Measurements from ENCODE around the gene MMP17. TPM values are rescaled to one million over a fixed set of nuclear protein-coding genes. Genes with fewer than 3 reads are reported as not detected.
"Not testable (repeated sequence)": the region's sequence is repeated elsewhere in the genome, so short reads cannot be mapped to it uniquely, and the experiment has no call there.

The MMP17 gene
- total RNA-seq, 1 experiment from 2014 or later, result 36.1 TPM

DNA sequence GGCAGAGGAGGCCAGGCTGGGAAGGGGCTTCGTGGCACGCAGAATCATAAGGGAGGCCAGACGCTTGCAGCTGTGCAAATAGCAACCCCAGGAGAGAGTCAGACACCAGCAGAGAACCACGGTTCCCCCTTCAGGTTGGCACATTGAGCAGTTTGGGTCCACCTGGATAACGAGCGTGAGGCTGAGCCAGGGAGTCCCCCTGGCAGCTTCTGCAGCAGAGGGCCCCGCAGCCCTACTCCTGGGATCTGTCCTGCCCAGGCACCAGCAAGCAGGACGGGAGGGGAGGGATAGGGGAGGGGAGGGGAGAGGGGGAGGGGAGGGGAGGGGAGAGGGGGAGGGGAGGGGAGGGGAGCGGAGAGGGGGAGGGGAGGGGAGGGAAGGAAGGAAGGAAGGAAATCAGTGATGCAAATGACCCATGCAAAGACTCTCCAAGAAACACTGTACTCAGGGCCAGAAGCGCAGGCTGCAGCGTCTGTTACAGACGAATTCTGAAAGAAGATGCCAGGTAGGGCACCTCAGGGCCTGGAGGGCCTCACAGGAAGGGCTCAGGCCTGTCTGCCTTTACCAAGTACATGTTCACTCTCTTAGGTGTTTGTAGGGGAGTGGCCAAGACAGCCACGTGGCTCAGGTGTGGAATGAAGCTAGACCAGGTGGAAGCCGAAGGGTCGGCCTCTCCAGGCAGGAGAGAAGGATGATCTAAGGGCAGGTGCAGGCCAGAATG, 32.3 kb upstream of the MMP17 start:
- no peaks in the 10 kb centered on the region for H3K27me3 ChIP-seq (ENCODE audit: control insufficient read depth, insufficient read depth, low read length)
- no peak overlapping the region for H3K4me3 ChIP-seq (ENCODE audit: insufficient read depth, low read depth, low read length)
- H3K36me3 ChIP-seq (replicated peaks; ENCODE audit: control insufficient read depth, insufficient read depth, low read length), result peaks cover 4% of the 10 kb centered on the region
- peak; percentile 86 for DNase-seq

DNA sequence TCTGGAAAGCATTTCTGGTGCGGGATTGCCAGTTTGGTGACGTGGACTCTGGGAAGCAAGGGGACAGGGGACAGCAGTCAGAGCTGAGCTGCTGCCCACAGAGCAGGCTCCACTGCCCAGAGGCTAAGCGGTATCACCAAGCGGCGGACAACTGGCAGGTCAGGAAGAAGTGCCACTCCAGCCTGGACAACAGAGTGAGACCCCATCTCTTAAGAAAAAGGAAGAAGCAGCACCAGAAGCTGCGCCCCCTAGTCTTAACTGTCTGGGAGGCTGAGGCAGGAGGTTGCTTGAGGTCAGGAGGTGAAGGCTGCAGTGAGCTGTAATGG, 31.8 kb upstream of the MMP17 start:
- no peaks in the 10 kb centered on the region for H3K27me3 ChIP-seq (ENCODE audit: control insufficient read depth, insufficient read depth, low read length)
- DNase-seq, result no peak
- H3K4me3 ChIP-seq (ENCODE audit: insufficient read depth, low read depth, low read length), result no peak overlapping the region
- peaks cover 4% of the 10 kb centered on the region for H3K36me3 ChIP-seq (replicated peaks; ENCODE audit: control insufficient read depth, insufficient read depth, low read length)

DNA sequence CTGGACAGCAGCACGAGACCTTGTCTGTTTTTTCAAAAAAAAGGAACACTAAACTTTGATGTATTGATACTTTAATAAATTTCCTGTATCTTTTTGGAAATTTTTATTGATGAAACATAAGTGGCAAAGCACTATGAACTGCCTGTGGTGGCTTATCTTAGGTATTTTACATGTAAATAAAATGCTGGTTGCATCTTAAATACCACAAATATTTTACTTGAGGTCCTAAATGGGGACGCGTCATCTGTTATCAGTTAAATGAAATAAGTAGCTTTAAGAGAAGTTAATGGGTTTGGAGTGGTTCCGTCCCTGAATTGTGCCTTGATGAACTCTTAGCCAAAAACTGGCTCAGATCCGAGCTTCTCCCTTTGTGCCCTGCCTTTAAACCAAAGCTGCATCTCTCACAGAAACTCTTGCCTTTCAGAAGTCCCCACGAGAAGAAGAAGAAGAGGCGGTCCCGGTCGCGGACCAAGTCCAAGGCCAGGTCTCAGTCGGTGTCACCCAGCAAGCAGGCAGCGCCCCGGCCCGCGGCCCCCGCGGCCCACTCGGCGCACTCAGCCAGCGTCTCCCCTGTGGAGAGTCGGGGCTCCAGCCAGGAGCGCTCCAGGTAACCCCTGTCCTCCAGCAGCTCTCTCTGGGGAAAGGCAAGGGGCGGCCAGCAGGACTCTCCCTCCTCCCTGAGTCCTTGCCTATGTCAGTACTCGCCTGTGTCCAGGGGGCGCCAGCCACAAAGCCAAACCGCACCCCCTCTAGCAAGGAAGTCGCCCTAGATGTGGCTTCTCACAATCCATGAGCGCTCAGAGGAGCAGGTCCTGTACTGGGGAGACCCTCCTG, 31.2 kb upstream of the MMP17 start:
- DNase-seq, result peak; percentile 85
- H3K27me3 ChIP-seq (ENCODE audit: control insufficient read depth, insufficient read depth, low read length), result no peaks in the 10 kb centered on the region
- peaks cover 4% of the 10 kb centered on the region for H3K36me3 ChIP-seq (replicated peaks; ENCODE audit: control insufficient read depth, insufficient read depth, low read length)
- H3K4me3 ChIP-seq (ENCODE audit: insufficient read depth, low read depth, low read length), result no peak overlapping the region

DNA sequence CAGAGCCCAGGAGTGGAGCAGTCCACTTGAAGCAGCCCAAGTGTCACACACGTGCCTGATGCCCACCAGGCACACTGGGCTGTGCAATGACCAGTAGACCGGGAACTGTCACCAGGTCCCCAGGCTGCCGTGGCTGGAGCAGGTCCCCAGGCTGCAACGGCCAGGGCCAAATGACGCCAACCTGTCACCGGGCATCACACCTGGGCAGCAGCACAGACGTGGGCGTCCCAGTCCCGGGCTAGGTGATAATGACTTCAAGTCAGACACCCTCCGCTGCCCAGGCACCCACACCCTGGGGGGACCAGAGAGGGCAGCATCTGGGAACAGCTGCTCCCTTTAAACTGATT, 30.6 kb upstream of the MMP17 start:
- Histone ChIP-seq H3K27me3 (ENCODE audit: control insufficient read depth, insufficient read depth, low read length) (no peaks in the 10 kb centered on the region), H3K4me3 (ENCODE audit: insufficient read depth, low read depth, low read length) (no peak overlapping the region), H3K36me3 (replicated peaks; ENCODE audit: control insufficient read depth, insufficient read depth, low read length) (peaks cover 4% of the 10 kb centered on the region)
- DNase-seq, result no peak

DNA sequence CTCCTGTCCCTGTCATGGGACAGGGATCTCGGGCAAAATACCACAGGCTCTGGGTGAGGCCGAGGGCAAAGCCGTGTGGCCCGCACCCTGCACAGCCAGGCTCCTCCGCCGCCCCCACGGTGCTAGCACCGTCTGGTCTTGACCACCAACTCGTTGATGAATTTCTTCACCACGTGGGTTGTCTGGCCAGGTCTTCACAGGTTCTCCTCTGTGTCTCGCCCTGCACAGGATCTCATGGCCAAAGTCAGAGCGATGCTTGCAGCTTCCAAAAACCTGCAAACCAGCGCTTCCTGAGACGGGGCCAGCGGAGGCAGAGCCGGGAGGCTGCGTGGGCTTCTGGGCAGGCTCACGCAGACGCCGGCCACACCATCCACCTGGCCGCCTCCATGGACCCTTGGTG, 29.0 kb upstream of the MMP17 start:
- peaks cover 4% of the 10 kb centered on the region for H3K36me3 ChIP-seq (replicated peaks; ENCODE audit: control insufficient read depth, insufficient read depth, low read length)
- H3K27me3 ChIP-seq (ENCODE audit: control insufficient read depth, insufficient read depth, low read length), result no peaks in the 10 kb centered on the region
- DNase-seq, result no peak

DNA sequence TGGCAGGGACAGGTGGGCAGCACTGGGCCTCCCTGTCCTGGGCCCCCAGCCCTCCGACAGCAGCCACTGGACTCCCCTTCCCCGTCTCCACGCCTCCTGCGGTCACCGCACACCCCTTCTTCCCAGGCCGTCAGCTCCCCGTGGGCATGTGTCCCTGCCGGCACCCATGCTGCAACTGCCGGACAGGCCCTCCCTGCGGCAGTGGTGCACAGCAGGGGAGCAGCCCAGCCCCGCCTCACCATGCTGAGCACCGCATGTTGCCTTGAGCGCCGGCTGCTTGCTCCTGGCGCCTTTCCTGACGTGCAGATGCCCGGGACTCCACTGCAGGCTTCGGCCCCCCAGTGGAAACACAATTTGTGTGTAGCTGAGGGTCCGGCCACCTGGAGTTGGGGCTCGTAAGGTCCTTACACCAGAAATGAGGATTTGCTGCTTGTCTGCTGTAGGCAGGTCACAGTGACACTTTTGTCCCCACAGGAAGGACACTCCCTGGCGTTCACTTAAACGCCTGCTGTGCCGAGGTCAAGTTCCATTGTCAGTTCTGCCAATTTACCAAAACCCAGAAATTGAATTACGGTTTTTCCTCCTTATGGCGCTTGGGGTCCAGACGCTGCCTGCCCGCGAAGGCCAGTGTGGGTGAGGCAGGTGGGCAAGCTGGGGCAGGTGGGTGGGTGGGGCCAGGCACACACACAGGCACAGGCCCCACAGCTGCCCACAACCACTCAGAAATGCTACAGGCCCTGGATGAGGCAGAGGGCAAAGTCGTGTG, 28.2 kb upstream of the MMP17 start:
- Histone ChIP-seq H3K27me3 (ENCODE audit: control insufficient read depth, insufficient read depth, low read length) (no peaks in the 10 kb centered on the region), H3K36me3 (replicated peaks; ENCODE audit: control insufficient read depth, insufficient read depth, low read length) (peaks cover 4% of the 10 kb centered on the region), H3K4me3 (ENCODE audit: insufficient read depth, low read depth, low read length) (no peak overlapping the region)
- DNase-seq, result peak; percentile 50

More for the DNA sequence above, 29.0 kb upstream of the MMP17 start:
- H3K4me3 ChIP-seq (ENCODE audit: insufficient read depth, low read depth, low read length), result no peak overlapping the region

DNA sequence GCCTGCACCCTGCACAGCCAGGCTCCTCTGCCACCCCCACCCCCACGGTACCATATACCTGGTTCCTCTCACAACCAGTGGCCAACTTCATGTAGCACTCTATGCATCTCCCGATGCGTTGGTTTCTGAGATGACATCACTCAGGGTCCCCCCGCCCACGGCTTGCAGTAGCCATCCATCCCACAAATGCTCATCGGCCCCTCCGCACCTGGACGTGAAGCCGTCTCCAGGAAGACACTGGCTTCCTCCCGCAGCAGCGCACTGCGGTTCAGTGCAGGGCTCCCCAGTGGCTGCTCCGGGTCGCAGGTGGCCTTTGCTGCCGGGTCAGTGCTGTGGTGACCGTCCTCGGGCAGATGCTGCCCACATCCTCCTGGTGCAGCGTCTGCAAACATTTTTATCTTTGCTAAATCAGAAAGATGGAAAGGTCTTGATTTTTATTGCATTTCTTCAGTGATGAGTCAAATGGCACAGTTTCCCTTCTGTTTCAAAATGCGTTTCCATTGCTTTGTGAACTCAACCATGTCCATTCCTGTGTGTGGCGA, 27.5 kb upstream of the MMP17 start:
- Histone ChIP-seq H3K36me3 (replicated peaks; ENCODE audit: control insufficient read depth, insufficient read depth, low read length) (peaks cover 4% of the 10 kb centered on the region), H3K4me3 (ENCODE audit: insufficient read depth, low read depth, low read length) (no peak overlapping the region), H3K27me3 (ENCODE audit: control insufficient read depth, insufficient read depth, low read length) (no peaks in the 10 kb centered on the region)
- no peak for DNase-seq

DNA sequence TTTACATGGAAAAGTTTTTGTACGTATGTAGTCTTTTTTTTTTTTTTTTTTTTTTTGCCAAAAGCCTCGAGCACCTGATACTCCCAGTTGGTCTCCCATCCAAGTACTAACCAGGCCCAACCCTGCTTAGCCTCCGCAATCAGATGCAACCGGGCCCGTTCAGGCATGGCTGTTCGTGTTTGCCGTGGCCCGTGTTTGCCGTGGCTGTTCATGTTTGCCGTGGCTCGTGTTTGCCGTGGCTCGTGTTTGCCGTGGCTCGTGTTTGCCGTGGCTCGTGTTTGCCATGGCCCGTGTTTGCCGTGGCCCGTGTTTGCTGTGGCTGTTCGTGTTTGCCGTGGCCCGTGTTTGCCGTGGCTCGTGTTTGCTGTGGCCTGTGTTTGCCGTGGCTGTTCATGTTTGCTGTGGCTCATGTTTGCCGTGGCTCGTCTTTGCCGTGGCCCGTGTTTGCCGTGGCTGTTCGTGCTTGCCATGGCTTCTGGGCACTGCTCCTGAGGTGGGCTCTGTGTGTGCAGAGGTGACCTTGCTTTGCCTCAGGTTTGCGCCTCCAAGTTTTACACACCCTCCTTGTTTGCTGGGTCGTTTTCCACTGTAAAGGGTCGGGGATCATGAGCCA, 26.8 kb upstream of the MMP17 start:
- DNase-seq, result no peak
- no peak overlapping the region for H3K4me3 ChIP-seq (ENCODE audit: insufficient read depth, low read depth, low read length)
- peaks cover 4% of the 10 kb centered on the region for H3K36me3 ChIP-seq (replicated peaks; ENCODE audit: control insufficient read depth, insufficient read depth, low read length)
- H3K27me3 ChIP-seq (ENCODE audit: control insufficient read depth, insufficient read depth, low read length), result no peaks in the 10 kb centered on the region

DNA sequence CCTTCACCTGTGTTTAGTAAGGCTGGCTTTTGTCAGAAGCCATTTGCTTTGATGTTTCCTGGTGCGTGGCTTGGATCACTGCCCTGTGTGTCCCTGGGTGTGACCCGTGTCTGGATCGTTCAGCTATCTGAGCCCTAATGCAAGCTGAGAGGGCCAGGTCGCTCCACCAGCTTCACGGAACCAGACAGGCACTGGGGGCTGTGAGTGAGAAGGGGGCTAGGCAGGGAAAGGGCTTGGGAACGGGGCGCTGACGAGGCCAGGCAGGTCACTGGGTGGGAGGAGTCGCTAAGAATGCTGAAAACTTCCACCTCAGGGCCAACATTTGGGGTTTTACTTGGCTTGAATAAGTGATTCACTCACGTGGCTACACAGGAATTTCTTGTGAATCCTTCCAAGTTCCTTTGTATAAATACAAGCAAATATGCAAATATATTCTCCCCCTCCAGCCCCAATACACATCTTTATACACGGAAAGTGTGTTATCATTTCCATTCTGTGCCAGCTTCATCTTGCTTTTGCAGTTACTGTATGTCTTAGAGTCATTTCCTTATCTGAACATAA, 24.2 kb upstream of the MMP17 start:
- no peaks in the 10 kb centered on the region for H3K27me3 ChIP-seq (ENCODE audit: control insufficient read depth, insufficient read depth, low read length)
- no peak overlapping the region for H3K4me3 ChIP-seq (ENCODE audit: insufficient read depth, low read depth, low read length)
- no peak for DNase-seq
- peaks cover 2% of the 10 kb centered on the region; the same call in 1 of the 2 replicates for H3K36me3 ChIP-seq (replicated peaks; ENCODE audit: control insufficient read depth, insufficient read depth, low read length)

DNA sequence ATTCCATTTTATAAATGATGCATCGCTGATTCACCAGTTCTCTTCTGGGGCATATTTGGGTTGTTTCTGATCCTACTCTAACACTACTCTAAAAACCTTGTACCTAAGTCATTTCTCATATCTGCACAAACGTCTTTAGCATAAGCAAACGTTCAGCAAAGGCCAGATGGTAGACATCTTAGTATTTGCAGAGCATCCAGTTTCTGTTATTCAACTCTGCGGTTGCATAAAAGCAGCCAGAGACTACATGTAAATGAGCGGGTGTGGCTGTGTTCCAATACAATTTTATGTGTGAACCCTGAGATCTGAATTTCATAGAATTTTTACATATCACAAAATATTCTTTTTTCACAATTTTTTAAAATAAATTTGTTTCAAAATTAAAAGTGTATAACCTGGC, 22.8 kb upstream of the MMP17 start:
- Histone ChIP-seq H3K4me3 (ENCODE audit: insufficient read depth, low read depth, low read length) (no peak overlapping the region), H3K36me3 (replicated peaks; ENCODE audit: control insufficient read depth, insufficient read depth, low read length) (no peaks in the 10 kb centered on the region), H3K27me3 (ENCODE audit: control insufficient read depth, insufficient read depth, low read length) (no peaks in the 10 kb centered on the region)
- DNase-seq, result no peak

DNA sequence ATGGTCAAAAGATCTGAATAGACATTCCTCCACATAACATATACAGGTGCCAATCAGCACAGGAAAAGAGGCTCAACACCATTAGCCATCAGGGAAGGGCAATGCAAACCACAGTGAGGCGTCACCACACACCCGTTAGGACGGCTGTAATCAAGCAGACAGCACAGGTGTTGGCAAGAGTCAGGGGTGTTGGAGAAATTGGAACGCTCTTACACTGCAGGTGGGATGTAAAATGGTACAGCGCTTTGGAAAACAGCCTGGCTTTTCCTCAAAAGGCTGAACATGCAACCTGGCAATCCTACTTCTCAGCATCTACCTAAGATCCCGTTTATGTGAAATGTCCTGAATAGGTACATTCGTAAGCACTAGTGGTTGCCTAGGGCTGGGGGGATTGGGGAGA, 21.5 kb upstream of the MMP17 start:
- DNase-seq, result no peak
- Histone ChIP-seq H3K27me3 (ENCODE audit: control insufficient read depth, insufficient read depth, low read length) (no peaks in the 10 kb centered on the region), H3K4me3 (ENCODE audit: insufficient read depth, low read depth, low read length) (no peak overlapping the region), H3K36me3 (replicated peaks; ENCODE audit: control insufficient read depth, insufficient read depth, low read length) (no peaks in the 10 kb centered on the region)

DNA sequence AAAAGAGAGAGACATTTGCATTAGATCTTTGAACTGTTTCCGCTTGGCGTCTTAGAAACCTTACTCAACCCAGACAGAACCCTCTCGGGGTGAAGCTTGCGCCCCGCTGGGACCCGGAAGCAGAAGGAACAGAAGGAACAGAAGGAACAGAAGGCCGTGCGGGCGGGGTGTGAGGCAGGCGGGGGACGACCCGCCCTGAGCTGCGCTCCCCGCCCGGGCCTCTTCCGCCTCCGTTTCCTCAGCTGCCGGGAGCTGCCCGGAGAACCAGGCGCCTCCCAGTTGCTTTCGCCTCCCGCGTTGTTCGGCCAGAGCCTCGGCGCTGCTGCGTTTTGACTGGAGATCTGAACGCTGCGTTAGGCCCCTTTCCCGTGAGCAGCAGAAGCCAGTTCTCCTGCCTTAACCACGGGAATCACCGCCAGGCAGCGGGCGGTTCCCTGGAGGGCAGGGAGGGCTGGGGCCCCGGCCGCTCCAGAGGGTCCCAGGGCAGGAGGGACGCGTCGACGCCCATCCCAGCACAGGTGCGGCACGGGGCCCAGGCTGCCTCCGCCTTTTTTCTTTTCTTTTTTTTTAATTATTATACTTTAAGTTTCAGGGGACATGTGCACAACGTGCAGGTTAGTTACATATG, 19.3 kb upstream of the MMP17 start:
- DNase-seq, result peak; percentile 67

DNA sequence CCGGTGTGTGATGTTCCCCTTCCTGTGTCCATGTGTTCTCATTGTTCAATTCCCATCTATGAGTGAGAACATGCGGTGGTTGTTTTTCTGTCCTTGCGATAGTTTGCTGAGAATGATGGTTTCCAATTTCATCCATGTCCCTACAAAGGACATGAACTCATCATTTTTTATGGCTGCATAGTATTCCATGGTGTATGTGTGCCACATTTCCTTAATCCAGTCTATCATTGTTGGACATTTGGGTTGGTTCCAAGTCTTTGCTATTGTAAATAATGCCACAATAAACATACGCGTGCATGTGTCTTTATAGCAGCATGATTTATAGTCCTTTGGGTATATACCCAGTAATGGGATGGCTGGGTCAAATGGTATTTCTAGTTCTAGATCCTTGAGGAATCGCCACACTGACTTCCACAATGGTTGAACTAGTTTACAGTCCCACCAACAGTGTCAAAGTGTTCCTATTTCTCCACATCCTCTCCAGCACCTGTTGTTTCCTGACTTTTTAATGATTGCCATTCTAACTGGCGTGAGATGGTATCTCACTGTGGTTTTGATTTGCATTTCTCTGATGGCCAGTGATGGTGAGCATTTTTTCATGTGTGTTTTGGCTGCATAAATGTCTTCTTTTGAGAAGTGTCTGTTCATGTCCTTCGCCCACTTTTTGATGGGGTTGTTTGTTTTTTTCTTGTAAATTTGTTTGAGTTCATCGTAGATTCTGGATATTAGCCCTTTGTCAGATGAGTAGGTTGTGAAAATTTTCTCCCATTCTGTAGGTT, 18.5 kb upstream of the MMP17 start:
- H3K4me3 ChIP-seq (ENCODE audit: insufficient read depth, low read depth, low read length); H3K36me3 ChIP-seq (replicated peaks; ENCODE audit: control insufficient read depth, insufficient read depth, low read length); H3K27me3 ChIP-seq (ENCODE audit: control insufficient read depth, insufficient read depth, low read length); DNase-seq: not testable (repeated sequence)

More for the DNA sequence above, 19.3 kb upstream of the MMP17 start:
- Histone ChIP-seq H3K36me3 (replicated peaks; ENCODE audit: control insufficient read depth, insufficient read depth, low read length) (no peaks in the 10 kb centered on the region), H3K27me3 (ENCODE audit: control insufficient read depth, insufficient read depth, low read length) (no peaks in the 10 kb centered on the region), H3K4me3 (ENCODE audit: insufficient read depth, low read depth, low read length) (no peak overlapping the region)
